Measurements from ENCODE around the gene ACOXL.

The ACOXL gene

GRCh38 chr2:110794951-110795350, 62.6 kb downstream of the ACOXL start:
- no peak for DNase-seq (ENCODE audit: low read depth)

GRCh38 chr2:110796716-110797301, 64.4 kb downstream of the ACOXL start:
- DNase-seq (ENCODE audit: low read depth) = no peak

- no peak for DNase-seq (ENCODE audit: low read depth)
Observed at GRCh38 chr2:110799376-110799775, 67.0 kb downstream of the ACOXL start.

- DNase-seq (ENCODE audit: low read depth) = no peak
Observed at GRCh38 chr2:110800611-110801402, 68.4 kb downstream of the ACOXL start.

GRCh38 chr2:110802208-110802932, 70.0 kb downstream of the ACOXL start:
- DNase-seq (ENCODE audit: low read depth) = no peak

GRCh38 chr2:110804433-110804832, 72.1 kb downstream of the ACOXL start:
- DNase-seq (ENCODE audit: low read depth) = no peak

- no peak for DNase-seq (ENCODE audit: low read depth)
Observed at GRCh38 chr2:110804915-110805314, 72.5 kb downstream of the ACOXL start.

- no peak for DNase-seq (ENCODE audit: low read depth)
Observed at GRCh38 chr2:110805894-110806452, 73.6 kb downstream of the ACOXL start.

- DNase-seq (ENCODE audit: low read depth) = no peak
Observed at GRCh38 chr2:110807522-110807921, 75.1 kb downstream of the ACOXL start.

- no peak for DNase-seq (ENCODE audit: low read depth)
Observed at GRCh38 chr2:110810404-110810803, 78.0 kb downstream of the ACOXL start.

GRCh38 chr2:110812726-110813645, 80.6 kb downstream of the ACOXL start:
- no peak for DNase-seq (ENCODE audit: low read depth)

GRCh38 chr2:110813896-110814295, 81.5 kb downstream of the ACOXL start:
- no peak for DNase-seq (ENCODE audit: low read depth)

GRCh38 chr2:110815938-110816337, 83.6 kb downstream of the ACOXL start:
- no peak for DNase-seq (ENCODE audit: low read depth)

GRCh38 chr2:110816404-110817365, 84.3 kb downstream of the ACOXL start:
- no peak for DNase-seq (ENCODE audit: low read depth)

GRCh38 chr2:110818767-110819481, 86.6 kb downstream of the ACOXL start:
- no peak for DNase-seq (ENCODE audit: low read depth)

- DNase-seq (ENCODE audit: low read depth) = no peak
Observed at GRCh38 chr2:110819711-110820110, 87.3 kb downstream of the ACOXL start.

GRCh38 chr2:110820128-110820527, 87.8 kb downstream of the ACOXL start:
- DNase-seq (ENCODE audit: low read depth) = no peak

- DNase-seq (ENCODE audit: low read depth) = no peak
Observed at GRCh38 chr2:110823165-110823564, 90.8 kb downstream of the ACOXL start.

GRCh38 chr2:110827511-110827910, 95.1 kb downstream of the ACOXL start:
- no peak for DNase-seq (ENCODE audit: low read depth)

- no peak for DNase-seq (ENCODE audit: low read depth)
Observed at GRCh38 chr2:110828330-110828729, 96.0 kb downstream of the ACOXL start.
